Measurements from ENCODE around the gene FN1.

DNA sequence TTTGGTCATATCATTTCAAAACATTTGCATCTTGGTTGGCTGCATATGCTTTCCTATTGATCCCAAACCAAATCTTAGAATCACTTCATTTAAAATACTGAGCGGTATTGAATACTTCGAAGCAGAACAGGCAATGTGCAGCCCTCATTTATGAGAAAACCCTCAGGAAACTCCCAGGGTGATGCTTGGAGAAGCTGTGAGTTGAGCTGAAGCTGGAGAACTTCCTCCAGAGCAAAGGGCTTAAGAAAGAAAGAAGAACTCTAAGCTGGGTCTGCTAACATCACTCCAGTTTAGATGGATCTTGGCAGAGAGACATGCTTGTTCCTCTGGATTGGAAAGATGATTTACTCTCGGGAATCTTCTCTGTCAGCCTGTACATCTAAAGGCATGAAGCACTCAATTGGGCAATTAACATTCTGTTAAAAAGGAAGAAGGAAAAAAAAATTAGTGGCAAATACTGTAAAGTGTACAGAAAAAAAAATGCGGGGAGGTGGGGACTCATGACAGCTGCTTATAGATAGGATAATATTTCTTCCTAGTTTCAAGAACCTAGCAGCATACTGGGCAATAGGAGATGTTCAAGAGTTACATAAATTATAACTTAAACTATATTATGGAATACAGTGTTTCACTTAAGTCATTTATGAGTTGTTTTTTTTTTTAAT is 74.5 kb downstream of the FN1 start:
- TF ChIP-seq, protein P1, sequence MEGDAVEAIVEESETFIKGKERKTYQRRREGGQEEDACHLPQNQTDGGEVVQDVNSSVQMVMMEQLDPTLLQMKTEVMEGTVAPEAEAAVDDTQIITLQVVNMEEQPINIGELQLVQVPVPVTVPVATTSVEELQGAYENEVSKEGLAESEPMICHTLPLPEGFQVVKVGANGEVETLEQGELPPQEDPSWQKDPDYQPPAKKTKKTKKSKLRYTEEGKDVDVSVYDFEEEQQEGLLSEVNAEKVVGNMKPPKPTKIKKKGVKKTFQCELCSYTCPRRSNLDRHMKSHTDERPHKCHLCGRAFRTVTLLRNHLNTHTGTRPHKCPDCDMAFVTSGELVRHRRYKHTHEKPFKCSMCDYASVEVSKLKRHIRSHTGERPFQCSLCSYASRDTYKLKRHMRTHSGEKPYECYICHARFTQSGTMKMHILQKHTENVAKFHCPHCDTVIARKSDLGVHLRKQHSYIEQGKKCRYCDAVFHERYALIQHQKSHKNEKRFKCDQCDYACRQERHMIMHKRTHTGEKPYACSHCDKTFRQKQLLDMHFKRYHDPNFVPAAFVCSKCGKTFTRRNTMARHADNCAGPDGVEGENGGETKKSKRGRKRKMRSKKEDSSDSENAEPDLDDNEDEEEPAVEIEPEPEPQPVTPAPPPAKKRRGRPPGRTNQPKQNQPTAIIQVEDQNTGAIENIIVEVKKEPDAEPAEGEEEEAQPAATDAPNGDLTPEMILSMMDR (IDR thresholded peaks at IDR 0.05), result no peak
- TF ChIP-seq POLR2AphosphoS5 (IDR thresholded peaks at IDR 0.05) (no peak), EP300 (IDR thresholded peaks at IDR 0.05; ENCODE audit: low read depth) (no peak)

Data from transverse colon (tissue), 4 donors.